ENCODE results near the gene KCTD17. TPM values are rescaled to one million over a fixed set of nuclear protein-coding genes. Genes with fewer than 3 reads are reported as not detected.

The KCTD17 gene
- total RNA-seq, 1 experiment from 2014 or later: 29.5 TPM

GRCh38 chr22:37075822-37076433 is 24.4 kb downstream of the KCTD17 start:
- no peak for DNase-seq (ENCODE audit: low read depth in 1 of 2, low spot score in 2 of 2)
- Histone ChIP-seq H3K9me3 (replicated peaks) (no peaks in the 10 kb centered on the region), H3K27me3 (replicated peaks) (peaks cover 33% of the 10 kb centered on the region)

DNA sequence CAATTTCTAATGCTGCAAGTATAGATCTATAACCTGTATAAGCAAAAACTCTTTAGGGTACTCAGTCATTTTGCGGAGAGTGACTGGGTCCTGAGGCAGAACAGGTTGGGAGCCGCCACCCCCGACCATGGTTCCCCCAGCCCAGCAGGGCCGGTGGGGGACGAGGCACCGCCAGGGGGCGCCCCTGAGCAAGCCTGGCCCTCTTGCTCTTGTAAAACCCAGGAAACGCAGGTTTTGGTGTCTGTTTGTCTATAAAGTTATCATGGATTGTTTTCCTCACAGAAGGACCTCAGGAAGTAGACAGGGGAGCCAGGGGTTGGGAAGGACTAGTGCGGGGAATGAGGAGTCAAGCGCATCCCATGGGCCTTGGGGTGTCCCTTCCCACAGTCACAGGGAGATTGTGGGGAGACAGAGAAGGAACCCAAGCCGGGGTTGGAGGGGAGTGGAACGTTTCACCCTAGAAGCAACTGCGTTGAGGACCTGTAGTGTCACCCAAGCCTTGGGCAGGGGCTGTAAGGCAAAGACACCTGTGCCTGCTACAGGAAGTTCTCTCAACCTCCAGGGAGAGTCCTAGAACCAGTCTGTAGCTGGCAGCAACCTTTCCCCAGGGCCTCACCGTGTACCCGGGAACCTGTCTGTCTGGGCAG is 26.4 kb downstream of the KCTD17 start:
- peak in 1 of 2 experiments; percentile 20 for DNase-seq (ENCODE audit: low read depth in 1 of 2, low spot score in 2 of 2)
- peaks cover 36% of the 10 kb centered on the region for H3K27me3 ChIP-seq (replicated peaks)
- no peak overlapping the region for H3K27ac ChIP-seq
- no peaks in the 10 kb centered on the region for H3K36me3 ChIP-seq
- no peaks in the 10 kb centered on the region for H3K9me3 ChIP-seq (replicated peaks)
- H3K4me1 ChIP-seq (replicated peaks): no peaks in the 10 kb centered on the region
- no peak overlapping the region for H3K4me3 ChIP-seq

More at GRCh38 chr22:37075822-37076433, 24.4 kb downstream of the KCTD17 start:
- Histone ChIP-seq H3K4me1 (replicated peaks) (no peaks in the 10 kb centered on the region), H3K27ac (no peak overlapping the region), H3K36me3 (no peaks in the 10 kb centered on the region), H3K4me3 (no peak overlapping the region)

- DNase-seq (ENCODE audit: low read depth in 1 of 2, low spot score in 2 of 2): no peak
- H3K27me3 ChIP-seq (replicated peaks): peaks cover 36% of the 10 kb centered on the region
- no peaks in the 10 kb centered on the region for H3K9me3 ChIP-seq (replicated peaks)
- H3K4me1 ChIP-seq (replicated peaks): no peaks in the 10 kb centered on the region
- H3K4me3 ChIP-seq: no peak overlapping the region
- H3K36me3 ChIP-seq: no peaks in the 10 kb centered on the region
- no peak overlapping the region for H3K27ac ChIP-seq
Measured at GRCh38 chr22:37079158-37079557, 27.6 kb downstream of the KCTD17 start.

DNA sequence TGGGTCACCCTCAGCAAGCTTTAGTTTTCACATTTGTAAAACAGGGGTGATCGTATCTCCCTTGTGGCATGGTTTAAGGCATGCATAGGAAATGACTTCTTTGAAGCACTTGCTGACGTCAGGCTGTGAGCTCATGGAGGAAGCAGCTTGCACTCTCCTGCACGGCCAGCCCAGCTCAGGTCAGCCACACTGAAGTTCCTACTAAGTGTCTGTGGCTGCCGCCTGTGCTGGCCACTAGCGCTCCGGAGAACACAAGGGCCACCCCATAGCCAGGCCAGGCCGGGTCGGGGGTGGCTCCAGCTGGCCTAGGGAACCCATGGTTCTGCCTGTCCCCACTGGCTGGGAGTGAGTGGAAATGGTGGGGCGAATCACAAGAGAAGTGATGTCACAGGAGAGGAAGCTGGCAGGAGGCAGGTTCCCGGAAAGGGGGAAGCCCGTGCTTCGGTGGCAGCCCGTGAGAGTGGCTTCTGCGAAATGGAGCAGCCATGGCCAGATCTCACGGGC is 28.2 kb downstream of the KCTD17 start:
- no peaks in the 10 kb centered on the region for H3K9me3 ChIP-seq (replicated peaks)
- no peak for DNase-seq (ENCODE audit: low read depth in 1 of 2, low spot score in 2 of 2)
- H3K4me3 ChIP-seq: no peak overlapping the region
- H3K27ac ChIP-seq: no peak overlapping the region
- peaks cover 34% of the 10 kb centered on the region for H3K27me3 ChIP-seq (replicated peaks)
- H3K4me1 ChIP-seq (replicated peaks): no peaks in the 10 kb centered on the region
- H3K36me3 ChIP-seq: no peaks in the 10 kb centered on the region

GRCh38 chr22:37080438-37080837 is 28.9 kb downstream of the KCTD17 start:
- no peak for DNase-seq (ENCODE audit: low read depth in 1 of 2, low spot score in 2 of 2)
- no peak overlapping the region for H3K27ac ChIP-seq
- H3K4me3 ChIP-seq: no peak overlapping the region
- H3K27me3 ChIP-seq (replicated peaks): peaks cover 27% of the 10 kb centered on the region
- H3K9me3 ChIP-seq (replicated peaks): no peaks in the 10 kb centered on the region
- no peaks in the 10 kb centered on the region for H3K4me1 ChIP-seq (replicated peaks)
- no peaks in the 10 kb centered on the region for H3K36me3 ChIP-seq

DNA sequence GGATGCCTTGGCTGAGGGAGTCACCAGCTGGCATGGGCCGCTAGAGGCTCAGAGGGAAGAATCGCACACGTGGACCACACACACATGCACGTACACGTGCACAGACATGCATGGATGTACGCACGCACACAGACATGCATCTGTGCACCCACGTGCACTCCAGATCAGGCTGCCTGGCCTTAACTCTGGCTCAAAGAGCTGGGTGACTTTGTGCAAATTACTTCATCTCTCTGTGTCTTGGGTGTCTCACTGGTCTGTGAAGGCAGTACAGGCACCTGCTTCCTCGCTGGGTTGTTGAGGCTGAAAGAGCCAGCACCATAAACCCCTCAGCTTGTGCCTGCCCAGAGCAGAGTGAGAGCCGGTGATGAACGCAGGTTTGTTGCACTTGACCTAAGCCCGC is 29.3 kb downstream of the KCTD17 start:
- no peak overlapping the region for H3K4me3 ChIP-seq
- H3K27me3 ChIP-seq (replicated peaks): peaks cover 23% of the 10 kb centered on the region

GRCh38 chr22:37082251-37082873 is 30.8 kb downstream of the KCTD17 start:
- H3K9me3 ChIP-seq (replicated peaks): no peaks in the 10 kb centered on the region
- H3K27me3 ChIP-seq (replicated peaks): peaks cover 10% of the 10 kb centered on the region
- H3K4me3 ChIP-seq: no peak overlapping the region
- no peaks in the 10 kb centered on the region for H3K36me3 ChIP-seq
- H3K4me1 ChIP-seq (replicated peaks): no peaks in the 10 kb centered on the region
- H3K27ac ChIP-seq: no peak overlapping the region
- DNase-seq (ENCODE audit: low read depth in 1 of 2, low spot score in 2 of 2): no peak

More for the DNA sequence above, 29.3 kb downstream of the KCTD17 start:
- Histone ChIP-seq H3K9me3 (replicated peaks) (no peaks in the 10 kb centered on the region), H3K27ac (no peak overlapping the region), H3K4me1 (replicated peaks) (no peaks in the 10 kb centered on the region), H3K36me3 (no peaks in the 10 kb centered on the region)
- no peak for DNase-seq (ENCODE audit: low read depth in 1 of 2, low spot score in 2 of 2)

GRCh38 chr22:37083914-37084313 is 32.4 kb downstream of the KCTD17 start:
- no peaks in the 10 kb centered on the region for H3K36me3 ChIP-seq
- DNase-seq (ENCODE audit: low read depth in 1 of 2, low spot score in 2 of 2): no peak
- H3K4me3 ChIP-seq: no peak overlapping the region
- H3K27ac ChIP-seq: no peak overlapping the region
- H3K4me1 ChIP-seq (replicated peaks): no peaks in the 10 kb centered on the region
- no peaks in the 10 kb centered on the region for H3K9me3 ChIP-seq (replicated peaks)
- H3K27me3 ChIP-seq (replicated peaks): 0 out of 2 replicates have a peak, but pooled peaks cover 3% of the 10 kb centered on the region

- no peak for DNase-seq (ENCODE audit: low read depth in 1 of 2, low spot score in 2 of 2)
- Histone ChIP-seq H3K36me3 (no peaks in the 10 kb centered on the region), H3K27me3 (replicated peaks) (0 out of 2 replicates have a peak, but pooled peaks cover 3% of the 10 kb centered on the region), H3K4me1 (replicated peaks) (no peaks in the 10 kb centered on the region), H3K9me3 (replicated peaks) (no peaks in the 10 kb centered on the region), H3K4me3 (no peak overlapping the region), H3K27ac (no peak overlapping the region)
Measured at GRCh38 chr22:37084385-37084784, 32.8 kb downstream of the KCTD17 start.

DNA sequence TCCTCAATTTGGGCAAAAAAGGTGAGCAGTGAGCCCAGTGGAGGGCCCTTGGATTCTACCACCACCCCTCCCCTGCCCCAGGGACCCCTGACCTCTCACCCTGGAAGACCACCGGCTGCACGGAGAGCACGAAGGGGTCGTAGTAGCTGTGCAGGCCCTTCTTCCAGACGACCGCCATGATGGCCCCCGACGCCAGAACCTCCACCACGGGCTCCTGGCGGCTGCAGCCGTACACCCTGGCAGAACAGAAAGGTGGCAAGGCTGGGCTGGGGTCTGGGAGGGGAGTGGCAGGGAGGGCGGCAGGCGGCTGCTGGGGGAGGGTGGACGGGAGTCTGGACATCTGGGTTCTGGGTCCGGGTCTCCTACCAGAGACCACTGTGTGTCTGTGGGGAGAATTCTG is 34.6 kb downstream of the KCTD17 start:
- no peaks in the 10 kb centered on the region for H3K36me3 ChIP-seq
- no peak for DNase-seq (ENCODE audit: low read depth in 1 of 2, low spot score in 2 of 2)

DNA sequence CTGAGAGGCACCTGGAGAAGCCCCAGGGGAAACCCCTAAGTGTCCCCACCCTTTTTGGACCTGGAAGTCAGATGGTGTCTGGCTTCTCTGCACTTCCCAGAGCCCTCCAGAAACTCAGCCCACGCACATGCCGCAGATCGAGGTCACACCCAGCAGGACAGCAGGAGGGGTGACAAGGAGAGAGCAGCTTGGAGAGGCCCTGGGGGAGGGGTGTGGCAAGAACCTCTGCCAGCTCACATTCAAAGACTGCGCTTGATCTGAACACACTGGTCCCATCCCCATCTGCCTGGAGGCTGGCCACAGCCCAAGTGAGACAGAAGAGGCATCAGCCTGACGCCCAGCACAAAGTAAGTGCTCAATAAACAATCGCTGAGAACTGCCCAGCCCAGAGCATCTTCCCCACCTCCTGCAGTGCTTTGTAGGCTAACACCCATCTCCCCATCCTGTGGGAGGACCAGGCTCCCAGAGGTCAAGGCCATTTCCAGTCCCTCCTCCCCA is 36.6 kb downstream of the KCTD17 start:
- no peaks in the 10 kb centered on the region for H3K4me1 ChIP-seq (replicated peaks)
- no peak overlapping the region for H3K27ac ChIP-seq
- DNase-seq (ENCODE audit: low read depth in 1 of 2, low spot score in 2 of 2): no peak
- no peaks in the 10 kb centered on the region for H3K27me3 ChIP-seq (replicated peaks)
- no peaks in the 10 kb centered on the region for H3K36me3 ChIP-seq
- no peaks in the 10 kb centered on the region for H3K9me3 ChIP-seq (replicated peaks)
- H3K4me3 ChIP-seq: no peak overlapping the region

More for the DNA sequence above, 34.6 kb downstream of the KCTD17 start:
- H3K27ac ChIP-seq: no peak overlapping the region
- no peaks in the 10 kb centered on the region for H3K4me1 ChIP-seq (replicated peaks)
- H3K27me3 ChIP-seq (replicated peaks): 0 out of 2 replicates have a peak, but pooled peaks cover 3% of the 10 kb centered on the region
- H3K9me3 ChIP-seq (replicated peaks): no peaks in the 10 kb centered on the region
- H3K4me3 ChIP-seq: no peak overlapping the region

DNA sequence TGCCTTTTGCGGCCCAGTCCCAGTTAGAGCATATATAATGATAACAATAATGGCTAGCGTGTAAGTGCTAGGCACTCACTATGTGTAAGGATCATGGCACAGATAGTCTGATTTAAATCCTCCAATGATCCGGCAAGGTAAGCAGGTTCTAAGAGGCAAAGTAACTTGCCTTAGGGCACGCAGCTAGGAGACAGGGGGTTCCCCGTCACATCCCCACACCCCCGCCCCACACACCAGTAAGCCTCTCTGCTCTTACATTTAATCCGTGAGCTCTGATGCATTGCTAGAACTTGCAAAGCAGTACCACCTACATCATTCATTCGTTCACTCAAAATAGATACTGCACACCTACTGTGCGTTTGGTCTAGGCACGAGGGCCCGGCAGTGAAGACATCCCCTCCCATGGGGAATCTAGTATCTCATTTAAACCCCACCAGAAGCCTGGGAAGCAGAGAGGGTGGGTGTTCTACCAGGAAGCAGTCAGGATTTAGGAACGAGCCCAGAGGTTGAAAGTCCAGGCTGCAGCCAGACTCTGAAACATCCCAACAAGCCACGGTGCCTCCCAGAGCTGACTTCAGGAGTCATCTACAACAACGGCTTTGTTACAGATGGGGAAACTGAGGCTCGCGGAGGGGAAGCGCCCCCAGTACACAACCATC is 37.3 kb downstream of the KCTD17 start:
- no peaks in the 10 kb centered on the region for H3K4me1 ChIP-seq (replicated peaks)
- no peak for DNase-seq (ENCODE audit: low read depth in 1 of 2, low spot score in 2 of 2)
- H3K27me3 ChIP-seq (replicated peaks): no peaks in the 10 kb centered on the region
- H3K4me3 ChIP-seq: no peak overlapping the region
- no peaks in the 10 kb centered on the region for H3K36me3 ChIP-seq
- H3K27ac ChIP-seq: no peak overlapping the region
- H3K9me3 ChIP-seq (replicated peaks): no peaks in the 10 kb centered on the region

DNA sequence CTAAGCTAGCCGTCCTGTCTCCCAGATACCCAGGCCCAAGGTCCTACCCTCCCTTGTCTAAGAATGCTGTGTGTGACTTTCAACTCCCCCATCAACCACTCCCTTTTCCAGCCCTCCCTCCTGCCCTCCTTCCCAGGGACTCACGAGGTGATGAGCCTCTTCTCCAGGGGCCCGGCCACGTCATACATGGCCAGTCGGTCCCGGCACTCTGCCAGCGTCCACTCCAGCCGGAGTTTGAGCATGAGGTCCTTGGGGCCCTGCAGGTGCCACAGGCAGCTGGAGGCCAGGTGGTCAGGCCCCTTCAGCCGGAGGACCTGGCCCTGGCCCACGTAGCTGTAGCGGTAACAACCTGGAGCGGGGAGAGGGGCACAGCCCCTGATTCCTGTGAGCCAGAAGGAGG is 37.9 kb downstream of the KCTD17 start:
- Histone ChIP-seq H3K4me1 (replicated peaks) (no peaks in the 10 kb centered on the region), H3K9me3 (replicated peaks) (no peaks in the 10 kb centered on the region), H3K27ac (no peak overlapping the region), H3K27me3 (replicated peaks) (no peaks in the 10 kb centered on the region; the same call in 1 of the 2 replicates), H3K36me3 (no peaks in the 10 kb centered on the region), H3K4me3 (no peak overlapping the region)
- DNase-seq (ENCODE audit: low read depth in 1 of 2, low spot score in 2 of 2): no peak
